ENCODE data around the gene IFT80.
"Not testable (repeated sequence)": the region's sequence is repeated elsewhere in the genome, so short reads cannot be mapped to it uniquely, and the experiment has no call there.

IFT80 gene

DNA sequence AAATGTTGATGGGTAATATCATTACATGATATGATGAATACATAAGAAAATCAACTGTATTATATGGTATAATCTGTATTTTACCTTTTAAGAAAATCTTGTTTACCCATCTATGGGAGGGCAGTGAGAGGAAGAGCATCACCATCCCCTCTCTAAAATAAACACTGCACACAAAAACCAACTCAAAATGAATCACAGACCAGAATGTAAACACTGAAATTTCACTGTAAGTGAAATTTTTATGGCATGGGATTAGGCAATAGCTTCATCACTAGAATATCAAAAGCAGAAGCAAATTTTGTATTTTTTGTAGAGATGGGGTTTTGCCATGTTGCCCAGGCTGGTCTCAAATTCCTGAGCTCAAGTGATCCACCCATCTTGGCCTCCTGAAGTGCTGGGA is 26.2 kb downstream of the IFT80 start:
- DNase-seq (ENCODE audit: low spot score), result no peak
- ChIA-PET POLR2A (ENCODE audit: low non-redundant PET) (no interaction called here), CTCF (interaction anchor here (0.6 kb wide), 1 partner anchor 285 kb away, joined by 3 read pairs; no protein-coding TSS in a partner anchor)
- no peak overlapping the region for H3K27ac ChIP-seq
- TF ChIP-seq, protein P1, sequence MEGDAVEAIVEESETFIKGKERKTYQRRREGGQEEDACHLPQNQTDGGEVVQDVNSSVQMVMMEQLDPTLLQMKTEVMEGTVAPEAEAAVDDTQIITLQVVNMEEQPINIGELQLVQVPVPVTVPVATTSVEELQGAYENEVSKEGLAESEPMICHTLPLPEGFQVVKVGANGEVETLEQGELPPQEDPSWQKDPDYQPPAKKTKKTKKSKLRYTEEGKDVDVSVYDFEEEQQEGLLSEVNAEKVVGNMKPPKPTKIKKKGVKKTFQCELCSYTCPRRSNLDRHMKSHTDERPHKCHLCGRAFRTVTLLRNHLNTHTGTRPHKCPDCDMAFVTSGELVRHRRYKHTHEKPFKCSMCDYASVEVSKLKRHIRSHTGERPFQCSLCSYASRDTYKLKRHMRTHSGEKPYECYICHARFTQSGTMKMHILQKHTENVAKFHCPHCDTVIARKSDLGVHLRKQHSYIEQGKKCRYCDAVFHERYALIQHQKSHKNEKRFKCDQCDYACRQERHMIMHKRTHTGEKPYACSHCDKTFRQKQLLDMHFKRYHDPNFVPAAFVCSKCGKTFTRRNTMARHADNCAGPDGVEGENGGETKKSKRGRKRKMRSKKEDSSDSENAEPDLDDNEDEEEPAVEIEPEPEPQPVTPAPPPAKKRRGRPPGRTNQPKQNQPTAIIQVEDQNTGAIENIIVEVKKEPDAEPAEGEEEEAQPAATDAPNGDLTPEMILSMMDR (conservative IDR thresholded peaks at IDR 0.05; ENCODE audit: low read depth), result no peak

DNA sequence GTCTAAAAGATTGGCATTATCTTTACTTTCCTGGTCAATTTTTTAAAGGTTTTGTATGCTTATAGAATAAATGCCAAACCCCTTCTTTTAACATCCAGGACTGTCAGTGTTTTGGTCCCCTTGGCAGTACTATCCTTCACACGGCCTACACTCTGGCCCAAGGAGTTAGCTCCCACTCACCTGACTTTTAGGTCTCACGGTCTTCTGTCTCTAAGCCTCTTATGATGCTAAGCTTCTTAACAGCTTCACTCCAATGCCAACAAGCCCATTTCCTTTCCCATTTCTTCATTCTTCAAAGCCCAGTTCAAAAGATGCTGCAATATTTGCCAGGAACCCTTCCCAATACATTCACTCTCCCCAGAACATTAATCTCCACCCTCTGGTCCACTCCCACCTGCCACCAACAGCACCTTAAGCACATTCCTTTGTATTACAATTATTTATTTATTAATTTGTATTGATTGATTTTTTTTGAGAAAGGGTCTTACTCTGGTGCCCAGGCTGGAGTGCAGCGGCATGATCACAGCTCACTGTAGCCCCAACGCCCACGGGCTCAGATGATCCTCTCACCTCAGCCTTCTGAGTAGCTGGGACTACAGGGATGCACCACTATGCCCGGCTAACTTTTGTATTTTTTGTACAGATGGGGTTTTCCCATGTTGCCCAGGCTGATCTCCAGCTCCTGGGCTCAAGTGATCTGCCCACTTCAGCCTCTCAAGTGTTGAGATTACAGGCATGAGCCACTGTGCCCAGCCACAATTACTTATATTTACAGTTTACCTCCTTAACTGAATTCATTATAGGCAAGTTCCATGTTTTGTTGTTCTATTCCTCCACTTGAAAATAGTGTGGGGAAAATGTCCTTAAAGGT is 27.8 kb downstream of the IFT80 start:
- POLR2A ChIA-PET (ENCODE audit: low non-redundant PET), result no interaction called here
- TF ChIP-seq, protein P1 (conservative IDR thresholded peaks at IDR 0.05; ENCODE audit: low read depth), result no peak
- CTCF ChIA-PET, result no interaction called here
- DNase-seq (ENCODE audit: low spot score), result no peak
- no peak overlapping the region for H3K27ac ChIP-seq

DNA sequence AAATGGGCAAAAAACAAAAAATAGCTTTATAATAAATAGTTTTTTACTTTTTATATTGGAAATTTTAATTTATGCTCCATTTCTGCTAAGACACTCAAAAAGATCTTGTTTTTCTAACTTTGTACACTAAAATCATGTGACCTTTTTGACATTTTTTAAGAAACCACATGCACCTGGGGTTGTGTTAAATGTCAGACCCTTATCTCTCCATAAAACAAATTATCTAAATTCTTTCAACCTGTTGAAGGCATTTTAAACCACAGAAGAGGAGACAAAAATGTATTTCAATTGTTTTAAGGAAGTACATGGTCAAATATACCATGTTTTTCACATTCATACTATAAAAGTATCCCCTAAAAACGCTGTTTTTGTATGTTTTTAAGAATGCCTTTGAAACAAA is 29.2 kb downstream of the IFT80 start:
- ChIA-PET POLR2A (ENCODE audit: low non-redundant PET) (no interaction called here), CTCF (interaction anchor here (0.6 kb wide), 1 partner anchor 12 kb away, joined by 3 read pairs; no protein-coding TSS in a partner anchor)
- no peak for DNase-seq (ENCODE audit: low spot score)
- TF ChIP-seq, protein P1 (conservative IDR thresholded peaks at IDR 0.05; ENCODE audit: low read depth), result no peak
- H3K27ac ChIP-seq, result no peak overlapping the region

DNA sequence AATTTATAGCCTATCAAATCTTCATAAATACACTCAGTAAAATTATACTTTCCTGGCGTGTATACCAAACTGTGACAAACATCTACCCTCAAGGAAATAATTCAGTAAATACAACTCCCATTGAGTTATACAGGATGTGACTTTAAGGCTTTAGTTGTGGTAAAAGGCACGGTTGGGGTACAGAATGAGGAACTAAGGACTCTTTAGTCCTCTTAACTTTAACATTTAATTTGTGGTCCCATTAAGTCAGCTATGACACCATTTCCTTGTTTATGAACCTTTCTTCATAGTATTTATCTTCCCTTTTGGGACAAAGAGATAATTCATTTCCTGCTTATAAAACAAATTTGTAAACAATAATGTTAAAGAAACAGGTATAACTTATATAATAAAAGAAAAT is 30.2 kb downstream of the IFT80 start:
- TF ChIP-seq, protein P1 (conservative IDR thresholded peaks at IDR 0.05; ENCODE audit: low read depth), result no peak
- no peak overlapping the region for H3K27ac ChIP-seq
- no peak for DNase-seq (ENCODE audit: low spot score)
- ChIA-PET POLR2A (ENCODE audit: low non-redundant PET) (no interaction called here), CTCF (no interaction called here)

DNA sequence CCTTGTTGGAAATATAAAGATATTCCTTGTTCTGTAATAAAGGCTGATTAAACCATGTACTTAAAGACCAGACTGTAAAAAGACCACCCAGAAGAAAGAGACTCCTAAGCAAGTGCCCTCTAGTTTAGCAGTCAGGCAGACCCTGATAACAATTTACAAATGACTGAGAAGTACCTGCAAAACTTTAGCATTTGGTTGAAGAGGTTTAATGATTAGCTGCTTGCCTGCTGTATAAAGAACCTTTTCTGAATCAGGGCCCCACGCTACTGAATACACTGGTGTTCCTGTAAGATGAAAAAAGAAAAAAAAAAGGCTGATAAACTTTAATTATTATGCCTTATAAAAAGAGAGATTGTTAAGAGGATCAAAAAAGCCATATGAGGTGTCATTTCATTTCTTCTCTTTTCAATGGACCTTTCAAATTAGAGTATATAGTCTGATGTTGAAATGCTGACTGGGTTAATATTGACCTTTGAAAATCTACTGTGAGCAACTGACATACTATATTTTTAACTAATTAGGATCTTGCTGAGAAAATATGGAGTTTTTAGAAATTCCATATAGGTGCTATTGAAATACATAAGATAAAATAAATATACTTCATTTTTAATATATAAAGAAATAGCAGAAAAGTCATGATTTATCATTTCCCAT is 33.0 kb downstream of the IFT80 start:
- TF ChIP-seq, protein P1 (conservative IDR thresholded peaks at IDR 0.05; ENCODE audit: low read depth), result no peak
- ChIA-PET POLR2A (ENCODE audit: low non-redundant PET) (no interaction called here), CTCF (no interaction called here)
- H3K27ac ChIP-seq, result no peak overlapping the region
- DNase-seq (ENCODE audit: low spot score), result no peak

DNA sequence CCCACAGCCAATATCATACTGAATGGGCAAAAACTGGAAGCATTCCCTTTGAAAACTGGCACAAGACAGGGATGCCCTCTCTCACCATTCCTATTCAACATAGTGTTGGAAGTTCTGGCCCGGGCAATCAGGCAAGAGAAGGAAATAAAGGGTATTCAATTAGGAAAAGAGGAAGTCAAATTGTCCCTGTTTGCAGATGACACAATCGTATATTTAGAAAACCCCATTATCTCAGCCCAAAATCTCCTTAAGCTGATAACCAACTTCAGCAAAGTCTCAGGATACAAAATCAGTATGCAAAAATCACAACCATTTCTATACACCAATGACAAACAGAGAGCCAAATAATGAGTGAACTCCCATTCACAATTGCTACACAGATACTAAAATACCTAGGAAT is 36.1 kb downstream of the IFT80 start:
- POLR2A ChIA-PET (ENCODE audit: low non-redundant PET); DNase-seq (ENCODE audit: low spot score); H3K27ac ChIP-seq: not testable (repeated sequence)
- CTCF ChIA-PET, result interaction anchor here (0.6 kb wide), 1 partner anchor 572 kb away, joined by 3 read pairs; no protein-coding TSS in a partner anchor

DNA sequence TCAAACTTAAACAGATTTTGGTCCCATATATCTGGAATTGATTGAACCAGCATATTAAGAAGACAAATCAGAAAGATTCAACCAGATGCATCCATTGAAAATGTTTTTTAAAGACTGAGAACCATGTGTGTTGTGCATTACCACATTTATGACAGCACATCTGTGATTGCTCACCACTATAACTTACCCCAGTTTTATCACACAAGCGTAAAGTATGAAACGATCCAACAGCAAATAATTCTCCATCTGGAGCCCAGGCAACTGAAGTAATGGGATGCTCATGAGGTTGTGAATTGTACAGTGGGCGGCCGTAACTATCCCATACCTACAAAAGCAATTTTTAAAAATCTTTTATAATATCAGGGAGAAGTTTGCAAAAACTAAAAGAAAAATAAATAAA is 43.2 kb downstream of the IFT80 start:
- H3K27ac ChIP-seq, result no peak overlapping the region
- DNase-seq (ENCODE audit: low spot score), result no peak
- TF ChIP-seq, protein P1 (conservative IDR thresholded peaks at IDR 0.05; ENCODE audit: low read depth), result no peak
- CTCF ChIA-PET, result no interaction called here
- POLR2A ChIA-PET (ENCODE audit: low non-redundant PET), result no interaction called here

Data from RWPE1 (cell line).